Testis (tissue), 3 donors: ENCODE results near the gene RPF1. TPM values are rescaled to one million over a fixed set of nuclear protein-coding genes. Genes with fewer than 3 reads are reported as not detected.

Source experiments
- polyA plus RNA-seq: library from polyadenylated mRNA; stranded (reverse); fragments of 350-450 nt; fragmentation: Illumina TruSeq; extraction: RNeasy Lipid Tissue Mini Kit (QIAGEN cat#74804); gene quantifications from one replicate; pipeline ENCODE4 v1.2.3, GENCODE V29; 2014; ENCODE audit warnings: low read depth, low replicate concordance; ENCODE audit not compliant: insufficient read depth
- total RNA-seq, 2 donors: library from RNA; depleted of rRNA; stranded (reverse); fragments of >200 nt; gene quantifications; one replicate each; pipeline ENCODE4 v1.2.3, GENCODE V29; 2016

Gene RPF1
- total and polyA plus RNA-seq, 3 donors from 2014 or later = 41.9 to 62.2 (median 49.2) TPM

Other genes with a start within 250 kb of the RPF1 start
- gene SAMD13, start 177.6 kb upstream of the RPF1 start, total RNA-seq = 1 to 10 TPM; 6.1 to 6.6 TPM
- 31.9 TPM for gene SAMD13, start 177.6 kb upstream of the RPF1 start, polyA plus RNA-seq
- under 1 TPM; 0.25 to 0.31 TPM for gene DNASE2B, start 80.8 kb upstream of the RPF1 start, total RNA-seq
- 1.3 TPM for gene DNASE2B, start 80.8 kb upstream of the RPF1 start, polyA plus RNA-seq
- gene SPATA1, start 27.1 kb downstream of the RPF1 start, total RNA-seq = 10 to 100 TPM in 1 of 2 donors, 1 to 10 TPM in 1; 7.1 to 17.6 TPM
- gene SPATA1, start 27.1 kb downstream of the RPF1 start, polyA plus RNA-seq = 6.0 TPM
- gene GNG5, start 27.3 kb downstream of the RPF1 start, total RNA-seq = 100 to 1,000 TPM; 113 to 143 TPM
- gene GNG5, start 27.3 kb downstream of the RPF1 start, polyA plus RNA-seq = 193 TPM
- gene CTBS, start 95.2 kb downstream of the RPF1 start, total RNA-seq = 10 to 100 TPM in 1 of 2 donors, 1 to 10 TPM in 1; 9.9 to 17.8 TPM
- gene CTBS, start 95.2 kb downstream of the RPF1 start, polyA plus RNA-seq = 12.9 TPM
- gene SSX2IP, start 211.2 kb downstream of the RPF1 start, total RNA-seq = 100 to 1,000 TPM in 1 of 2 donors, 10 to 100 TPM in 1; 64.6 to 128 TPM
- 158 TPM for gene SSX2IP, start 211.2 kb downstream of the RPF1 start, polyA plus RNA-seq